ENCODE results near the gene TRAPPC2. TPM values are rescaled to one million over a fixed set of nuclear protein-coding genes. Genes with fewer than 3 reads are reported as not detected.

TRAPPC2 gene
- total RNA-seq, 1 experiment from 2014 or later, result 23.6 TPM

- H3K4me3 ChIP-seq, result no peak overlapping the region
- no peaks in the 10 kb centered on the region for H3K4me1 ChIP-seq (replicated peaks; ENCODE audit: insufficient read depth)
- no peaks in the 10 kb centered on the region for H3K9me3 ChIP-seq (ENCODE audit: insufficient read depth, low read depth)
- CTCF ChIA-PET, result no interaction called here
- intact Hi-C loops (cut with micrococcal nuclease; ENCODE audit: unreplicated experiment), result no loop called here
- H3K9me2 ChIP-seq (ENCODE audit: insufficient read depth), result no peaks in the 10 kb centered on the region
- H3K79me2 ChIP-seq (ENCODE audit: low read depth), result no peaks in the 10 kb centered on the region
- no TSS peak for BruUV-seq (replicated peaks)
- H3K27ac ChIP-seq, result no peak overlapping the region
- no peaks in the 10 kb centered on the region for H3K27me3 ChIP-seq (ENCODE audit: insufficient read depth, low read depth)
- POLR2A ChIA-PET (ENCODE audit: unreplicated experiment), result no interaction called here
- no peaks in the 10 kb centered on the region for H3K36me3 ChIP-seq (ENCODE audit: low read depth)
- no peak overlapping the region for H3K4me2 ChIP-seq
- no peaks in the 10 kb centered on the region for H4K20me1 ChIP-seq (ENCODE audit: insufficient read depth)
- H3F3A ChIP-seq (ENCODE audit: insufficient read depth, low read depth), result no peaks in the 10 kb centered on the region
- TF ChIP-seq EZH2 (IDR thresholded peaks at IDR 0.05; ENCODE audit: low read depth) (no peak), CTCF (conservative IDR thresholded peaks at IDR 0.05) (no peak)
- no peak overlapping the region for H2AFZ ChIP-seq
- no peak for DNase-seq
Measured at GRCh38 chrX:13776387-13776786, 42.0 kb upstream of the TRAPPC2 start.

- Histone ChIP-seq H3K27ac (no peak overlapping the region), H3K27me3 (ENCODE audit: insufficient read depth, low read depth) (no peaks in the 10 kb centered on the region), H3K36me3 (ENCODE audit: low read depth) (no peaks in the 10 kb centered on the region), H3K9me2 (ENCODE audit: insufficient read depth) (no peaks in the 10 kb centered on the region), H3K4me3 (no peak overlapping the region), H4K20me1 (ENCODE audit: insufficient read depth) (no peaks in the 10 kb centered on the region), H3K79me2 (ENCODE audit: low read depth) (no peaks in the 10 kb centered on the region), H2AFZ (no peak overlapping the region), H3F3A (ENCODE audit: insufficient read depth, low read depth) (no peaks in the 10 kb centered on the region), H3K9me3 (ENCODE audit: insufficient read depth, low read depth) (no peaks in the 10 kb centered on the region), H3K4me2 (no peak overlapping the region), H3K4me1 (replicated peaks; ENCODE audit: insufficient read depth) (no peaks in the 10 kb centered on the region)
- CTCF ChIA-PET, result no interaction called here
- POLR2A ChIA-PET (ENCODE audit: unreplicated experiment), result no interaction called here
- no TSS peak for BruUV-seq (replicated peaks)
- intact Hi-C loops (cut with micrococcal nuclease; ENCODE audit: unreplicated experiment), result no loop called here
- TF ChIP-seq CTCF (conservative IDR thresholded peaks at IDR 0.05) (no peak), EZH2 (IDR thresholded peaks at IDR 0.05; ENCODE audit: low read depth) (no peak)
- no peak for DNase-seq
Measured at GRCh38 chrX:13775837-13776236, 41.4 kb upstream of the TRAPPC2 start.

- TF ChIP-seq EZH2 (IDR thresholded peaks at IDR 0.05; ENCODE audit: low read depth), result no peak
- no peak for TF ChIP-seq CTCF (conservative IDR thresholded peaks at IDR 0.05)
- H3F3A ChIP-seq (ENCODE audit: insufficient read depth, low read depth), result no peaks in the 10 kb centered on the region
- no peaks in the 10 kb centered on the region for H3K9me3 ChIP-seq (ENCODE audit: insufficient read depth, low read depth)
- 0 out of 2 replicates have a peak, but pooled peaks cover 3% of the 10 kb centered on the region for H3K36me3 ChIP-seq (ENCODE audit: low read depth)
- no peak overlapping the region for H3K27ac ChIP-seq
- CTCF ChIA-PET, result no interaction called here
- H3K4me3 ChIP-seq, result no peak overlapping the region
- DNase-seq, result no peak
- H3K4me1 ChIP-seq (replicated peaks; ENCODE audit: insufficient read depth), result no peaks in the 10 kb centered on the region
- H2AFZ ChIP-seq, result no peak overlapping the region
- H3K79me2 ChIP-seq (ENCODE audit: low read depth), result no peaks in the 10 kb centered on the region
- no TSS peak for BruUV-seq (replicated peaks)
- H3K27me3 ChIP-seq (ENCODE audit: insufficient read depth, low read depth), result no peaks in the 10 kb centered on the region
- intact Hi-C loops (cut with micrococcal nuclease; ENCODE audit: unreplicated experiment), result no loop called here
- no peaks in the 10 kb centered on the region for H4K20me1 ChIP-seq (ENCODE audit: insufficient read depth)
- no peak overlapping the region for H3K4me2 ChIP-seq
- POLR2A ChIA-PET (ENCODE audit: unreplicated experiment), result no interaction called here
- H3K9me2 ChIP-seq (ENCODE audit: insufficient read depth), result no peaks in the 10 kb centered on the region
Measured at GRCh38 chrX:13774696-13775095, 40.3 kb upstream of the TRAPPC2 start.

Data from PC-9 (cell line).